Nephron (organoid): ENCODE data around the gene KCNK15.

Experiments used
- H3K27ac Mint-ChIP-seq, 3 experiments: 2 replicates each; pipeline ENCODE4 v1.8.0; 2020; ENCODE audit warnings: mixed read lengths in 3 of 3, mild to moderate bottlenecking in 2 of 3, moderate library complexity in 1 of 3
- H3K27me3 Mint-ChIP-seq: 2 replicates; pipeline ENCODE4 v1.8.0; 2021; ENCODE audit warnings: low read depth, mild to moderate bottlenecking, moderate library complexity, mixed read lengths
- H3K36me3 Mint-ChIP-seq: 2 replicates; pipeline ENCODE4 v1.8.0; 2020; ENCODE audit warnings: low read depth, mixed read lengths
- H3K4me1 Mint-ChIP-seq: 2 replicates; pipeline ENCODE4 v1.8.0; 2020; ENCODE audit warnings: mixed read lengths
- H3K4me3 Mint-ChIP-seq, 3 experiments: 2 replicates each; pipeline ENCODE4 v1.8.0; 2020; ENCODE audit warnings: mild to moderate bottlenecking in 3 of 3, mixed read lengths in 3 of 3, moderate library complexity in 2 of 3
- H3K9me3 Mint-ChIP-seq: 2 replicates; pipeline ENCODE4 v1.8.0; 2020; ENCODE audit warnings: mixed read lengths
- CTCF ChIP-seq, 3 experiments: fragments of 200-600 bp; sonication (generic); IDR thresholded peaks; one replicate each; pipeline ENCODE4 v1.5.0; 2021; ENCODE audit warnings: antibody characterized with exemption in 3 of 3; ENCODE audit not compliant: unreplicated experiment in 3 of 3

The KCNK15 gene

GRCh38 chr20:44717986-44718385 lies 27.7 kb upstream of the KCNK15 start:
- no peaks in the 10 kb centered on the region for H3K4me1 Mint-ChIP-seq
- no peak overlapping the region for H3K4me3 Mint-ChIP-seq
- H3K36me3 Mint-ChIP-seq, result no peaks in the 10 kb centered on the region
- peak in 1 of 3 experiments; percentile 11 for TF ChIP-seq CTCF (IDR thresholded peaks at IDR 0.05; ENCODE audit: unreplicated experiment in 3 of 3)
- no peak overlapping the region for H3K27ac Mint-ChIP-seq
- peaks cover 8% of the 10 kb centered on the region for H3K27me3 Mint-ChIP-seq
- H3K9me3 Mint-ChIP-seq, result no peaks in the 10 kb centered on the region

- Mint-ChIP-seq H3K27ac (no peak overlapping the region), H3K9me3 (no peaks in the 10 kb centered on the region), H3K27me3 (peaks cover 8% of the 10 kb centered on the region), H3K4me3 (no peak overlapping the region), H3K4me1 (no peaks in the 10 kb centered on the region), H3K36me3 (no peaks in the 10 kb centered on the region)
- no peak for TF ChIP-seq CTCF (IDR thresholded peaks at IDR 0.05; ENCODE audit: unreplicated experiment in 3 of 3)
Measured at GRCh38 chr20:44719841-44720240, 25.8 kb upstream of the KCNK15 start.

GRCh38 chr20:44720621-44720996 lies 25.1 kb upstream of the KCNK15 start:
- peaks cover 5% of the 10 kb centered on the region for H3K27me3 Mint-ChIP-seq
- H3K9me3 Mint-ChIP-seq, result no peaks in the 10 kb centered on the region
- no peak overlapping the region for H3K27ac Mint-ChIP-seq
- H3K36me3 Mint-ChIP-seq, result no peaks in the 10 kb centered on the region
- no peak overlapping the region for H3K4me3 Mint-ChIP-seq
- no peaks in the 10 kb centered on the region for H3K4me1 Mint-ChIP-seq
- TF ChIP-seq CTCF (IDR thresholded peaks at IDR 0.05; ENCODE audit: unreplicated experiment in 3 of 3), result no peak

GRCh38 chr20:44720997-44721784 lies 24.5 kb upstream of the KCNK15 start:
- Mint-ChIP-seq H3K27me3 (peaks cover 5% of the 10 kb centered on the region), H3K36me3 (no peaks in the 10 kb centered on the region), H3K4me3 (no peak overlapping the region), H3K27ac (no peak overlapping the region), H3K4me1 (no peaks in the 10 kb centered on the region), H3K9me3 (no peaks in the 10 kb centered on the region)
- no peak for TF ChIP-seq CTCF (IDR thresholded peaks at IDR 0.05; ENCODE audit: unreplicated experiment in 3 of 3)

- Mint-ChIP-seq H3K9me3 (no peaks in the 10 kb centered on the region), H3K4me3 (no peak overlapping the region), H3K4me1 (no peaks in the 10 kb centered on the region), H3K36me3 (no peaks in the 10 kb centered on the region), H3K27me3 (peaks cover under 1% of the 10 kb centered on the region), H3K27ac (no peak overlapping the region)
- no peak for TF ChIP-seq CTCF (IDR thresholded peaks at IDR 0.05; ENCODE audit: unreplicated experiment in 3 of 3)
Measured at GRCh38 chr20:44721785-44722054, 23.9 kb upstream of the KCNK15 start.

- no peak overlapping the region for H3K4me3 Mint-ChIP-seq
- no peaks in the 10 kb centered on the region for H3K4me1 Mint-ChIP-seq
- no peaks in the 10 kb centered on the region for H3K9me3 Mint-ChIP-seq
- H3K27ac Mint-ChIP-seq, result no peak overlapping the region
- H3K36me3 Mint-ChIP-seq, result no peaks in the 10 kb centered on the region
- no peaks in the 10 kb centered on the region for H3K27me3 Mint-ChIP-seq
- TF ChIP-seq CTCF (IDR thresholded peaks at IDR 0.05; ENCODE audit: unreplicated experiment in 3 of 3), result no peak
Measured at GRCh38 chr20:44722990-44723389, 22.7 kb upstream of the KCNK15 start.
